ELR (cell line): ENCODE results near the gene MAGEL2.
"Not testable (repeated sequence)": the region's sequence is repeated elsewhere in the genome, so short reads cannot be mapped to it uniquely, and the experiment has no call there.

Source experiments
- DNase-seq: peaks from one replicate; pipeline ENCODE4 v3.0.0-alpha.2; 2015; ENCODE audit warnings: low read depth

Gene MAGEL2

DNA sequence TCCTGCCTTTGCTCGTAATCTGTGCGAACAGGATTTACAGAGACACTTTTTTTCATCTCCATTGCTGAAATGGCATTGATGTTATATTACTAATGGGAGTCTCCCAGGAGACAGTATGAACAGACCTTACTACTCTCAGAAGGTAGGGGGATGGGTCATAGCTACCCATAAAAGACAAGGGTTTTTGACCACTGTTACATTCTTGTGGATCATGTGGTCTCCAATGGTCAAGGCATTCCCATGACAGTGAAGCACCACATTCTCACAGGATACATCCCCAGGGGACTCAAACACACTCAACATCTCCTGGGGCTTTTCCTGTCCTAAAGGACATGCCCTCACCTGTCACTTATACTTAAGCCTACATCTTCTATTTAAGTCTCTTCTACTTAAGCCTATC, 41.4 kb downstream of the MAGEL2 start:
- DNase-seq = no peak

DNA sequence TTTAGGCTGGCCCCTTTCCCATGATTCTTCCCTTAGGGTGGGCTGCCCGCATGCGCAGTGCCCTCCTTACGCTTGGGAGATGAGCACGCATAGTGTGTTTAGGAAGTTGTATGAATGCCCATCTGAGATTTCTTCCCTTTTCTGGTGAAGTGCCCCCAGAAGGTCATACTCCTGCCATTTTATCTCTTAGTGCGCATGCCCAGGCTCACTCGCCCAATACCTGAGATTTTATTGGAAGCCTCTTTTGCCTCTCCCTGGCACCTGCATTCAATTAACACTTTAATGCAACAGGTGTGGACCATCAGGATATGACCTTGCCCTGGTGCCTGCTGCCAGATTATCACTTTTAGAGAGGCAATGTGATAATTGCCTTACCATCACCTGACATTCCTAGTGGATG, 45.5 kb downstream of the MAGEL2 start:
- DNase-seq = no peak

DNA sequence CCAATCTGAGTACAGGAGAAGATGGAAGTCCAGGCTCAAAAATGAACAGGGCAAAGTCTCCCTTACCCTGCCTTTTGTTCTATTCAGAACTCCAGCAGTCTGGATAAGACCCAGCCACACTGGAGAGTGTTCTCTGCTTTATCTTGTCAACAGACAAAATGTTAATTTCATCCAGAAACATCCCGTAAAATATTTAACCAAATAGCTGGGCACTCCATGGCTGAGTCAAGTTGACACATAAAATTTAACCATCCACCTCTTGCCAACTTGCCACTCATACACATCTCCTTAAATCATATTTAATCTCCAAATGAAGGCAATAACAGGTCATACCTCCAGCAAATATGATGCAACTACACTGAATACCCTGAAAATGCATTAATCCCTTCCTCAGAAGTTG, 48.6 kb downstream of the MAGEL2 start:
- no peak for DNase-seq

DNA sequence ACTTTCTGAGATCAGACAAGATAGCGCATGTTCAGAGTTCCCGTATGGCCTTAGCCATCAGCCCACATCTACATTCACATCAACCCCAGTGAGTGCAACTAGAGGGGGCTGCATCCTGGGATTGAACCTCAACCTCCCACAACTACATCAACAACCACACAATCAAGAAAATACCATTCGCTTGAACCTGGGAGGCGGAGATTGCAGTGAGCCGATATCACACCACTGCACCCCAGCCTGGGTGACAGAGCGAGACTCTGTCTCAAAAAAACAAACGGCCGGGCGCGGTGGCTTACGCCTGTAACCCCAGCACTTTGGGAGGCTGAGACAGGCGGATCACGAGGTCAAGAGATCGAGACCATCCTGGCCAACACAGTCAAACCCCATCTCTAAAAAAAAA, 50.4 kb downstream of the MAGEL2 start:
- not testable (repeated sequence) for DNase-seq

DNA sequence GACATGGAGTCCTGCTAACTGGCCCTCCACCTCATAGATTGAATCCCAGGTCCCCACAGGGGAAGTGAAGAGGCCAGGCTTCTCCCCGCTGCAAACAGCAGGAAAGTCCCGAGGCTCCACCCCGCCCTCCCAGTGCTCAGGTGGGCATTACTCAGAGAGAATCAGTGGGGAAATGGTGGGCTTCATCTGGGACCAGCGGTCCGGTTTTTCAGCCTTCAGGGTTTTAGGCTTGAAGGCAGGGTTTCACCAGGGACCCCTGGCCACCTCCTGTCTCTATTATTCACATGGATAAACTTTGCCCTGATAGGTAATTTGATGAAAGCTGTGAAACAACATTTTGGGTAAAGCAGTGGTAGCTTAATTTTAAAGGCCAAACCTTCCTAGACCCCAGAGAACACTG, 50.9 kb downstream of the MAGEL2 start:
- no peak for DNase-seq

DNA sequence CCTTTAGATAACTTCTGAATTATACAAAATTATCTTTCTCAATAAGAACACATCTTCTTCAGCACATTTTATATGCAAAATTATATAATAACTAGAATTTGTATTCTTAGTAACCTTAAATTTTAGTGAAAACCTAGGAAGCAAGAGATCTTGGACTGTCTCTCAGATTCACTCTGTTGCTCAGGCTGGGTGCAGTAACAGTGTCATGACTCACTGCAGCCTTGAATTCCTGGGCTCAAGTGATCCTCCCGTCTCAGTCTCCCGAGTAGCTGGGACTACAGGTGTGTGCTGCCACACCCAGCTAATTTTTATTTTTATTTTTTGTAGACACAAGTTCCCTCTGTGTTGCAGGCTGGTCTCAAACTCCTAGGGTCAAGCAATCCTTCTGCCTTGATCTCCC, 52.3 kb downstream of the MAGEL2 start:
- no peak for DNase-seq

DNA sequence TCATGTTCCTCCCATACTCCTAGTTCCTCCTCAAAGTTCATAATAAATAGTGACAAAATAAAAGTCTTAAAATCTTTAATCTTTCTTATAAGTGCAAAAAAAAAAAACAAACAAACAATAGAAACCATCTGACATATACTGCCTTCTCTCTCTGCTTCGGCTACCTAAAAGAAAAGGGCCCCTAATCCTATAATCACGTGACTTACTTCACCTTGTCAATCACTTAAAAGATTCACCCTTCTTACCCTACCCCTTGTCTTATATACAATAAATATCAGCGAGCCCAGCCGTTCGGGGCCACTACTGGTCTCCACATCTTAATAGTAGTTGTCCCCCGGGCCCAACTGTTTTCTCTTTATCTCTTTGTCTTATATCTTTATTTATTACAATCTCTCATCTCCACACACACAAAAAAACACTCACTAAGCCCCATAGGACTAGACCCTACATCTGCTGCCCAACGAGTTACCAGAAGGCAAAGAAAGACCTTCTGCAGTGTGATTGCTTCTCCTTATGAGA, 53.4 kb downstream of the MAGEL2 start:
- no peak for DNase-seq
